HepG2 (cell line): ENCODE results near the gene MAP3K9. TPM values are rescaled to one million over a fixed set of nuclear protein-coding genes. Genes with fewer than 3 reads are reported as not detected.

Experiments
- ARID3A ChIP-seq: IDR thresholded peaks from 2 replicates; pipeline ENCODE4 v1.6.1; 2012; ENCODE audit warnings: low read depth, low read length, improper control_type of control experiment
- HDAC1 ChIP-seq: sonication (generic); formaldehyde crosslinking; IDR thresholded peaks from 2 replicates; pipeline ENCODE4 v1.5.1; 2020; ENCODE audit warnings: mild to moderate bottlenecking, missing genetic modification reagents
- KDM5A ChIP-seq: fragments of 200-600 bp; sonication (generic); IDR thresholded peaks from 2 replicates; pipeline ENCODE4 v1.7.0; 2018; ENCODE audit warnings: antibody characterized with exemption, mild to moderate bottlenecking, low read length, borderline replicate concordance
- NFE2 ChIP-seq: sonication (generic); formaldehyde crosslinking; IDR thresholded peaks from 2 replicates; pipeline ENCODE4 v1.4.0; 2020; ENCODE audit warnings: missing genetic modification reagents
- NFRKB ChIP-seq: fragments of 450-650 bp; IDR thresholded peaks from 2 replicates; pipeline ENCODE4 v1.6.1; 2017
- RXRA ChIP-seq: sonication (generic); formaldehyde crosslinking; IDR thresholded peaks from 2 replicates; pipeline ENCODE4 v1.5.1; 2020; ENCODE audit warnings: missing genetic modification reagents
- RXRB ChIP-seq: IDR thresholded peaks from 2 replicates; pipeline ENCODE4 v1.6.1; 2016; ENCODE audit warnings: borderline replicate concordance, missing genetic modification reagents, missing compliant biosample characterization
- ZBTB14 ChIP-seq: sonication (generic); formaldehyde crosslinking; IDR thresholded peaks from 2 replicates; pipeline ENCODE4 v1.4.0; 2020; ENCODE audit warnings: missing genetic modification reagents
- ZFX ChIP-seq: sonication (generic); formaldehyde crosslinking; IDR thresholded peaks from 2 replicates; pipeline ENCODE4 v1.4.0; 2020; ENCODE audit warnings: mild to moderate bottlenecking, low read depth, missing genetic modification reagents, moderate library complexity
- ZNF740 ChIP-seq: sonication (generic); formaldehyde crosslinking; IDR thresholded peaks from 2 replicates; pipeline ENCODE4 v1.4.0; 2020; ENCODE audit warnings: missing genetic modification reagents
- ZSCAN5A ChIP-seq: sonication (generic); formaldehyde crosslinking; IDR thresholded peaks from 2 replicates; pipeline ENCODE4 v1.8.0; 2022; ENCODE audit warnings: mild to moderate bottlenecking, missing genetic modification reagents, borderline replicate concordance
- polyA plus RNA-seq, 8 experiments: library from polyadenylated mRNA; depleted of rRNA in 3 of 8; stranded (reverse) in 7 of 8; unstranded in 1 of 8; fragments of >200 nt; fragmentation: Illumina TruSeq in 4 of 8; extraction: Trizol in 4 of 8; gene quantifications; 2 replicates each; pipeline versions ENCODE4 v1.2.1 to v1.2.3, GENCODE V29; 2011 to 2016; ENCODE audit warnings: low read depth in 4 of 8, missing spikeins in 1 of 8, mixed read lengths in 1 of 8; ENCODE audit not compliant: insufficient read depth in 1 of 8
- total RNA-seq, 5 experiments: library from RNA; depleted of rRNA; stranded (reverse); fragments of >200 nt; fragmentation: Illumina TruSeq; extraction: Trizol; gene quantifications; 2 replicates each; pipeline ENCODE4 v1.2.3, GENCODE V29; 2016; ENCODE audit warnings: low read depth in 1 of 5
- TF ChIP-seq, protein P1 (sequence below): sonication (generic); formaldehyde crosslinking; IDR thresholded peaks from 2 replicates; pipeline ENCODE4 v1.5.1; 2020; ENCODE audit warnings: mild to moderate bottlenecking, missing genetic modification reagents, borderline replicate concordance
- TF ChIP-seq, protein P2 (sequence below): sonication (generic); formaldehyde crosslinking; conservative IDR thresholded peaks from 2 replicates; pipeline ENCODE4 v1.8.0; 2022; ENCODE audit warnings: mild to moderate bottlenecking, moderate library complexity, missing genetic modification reagents

MAP3K9 gene
- total and polyA plus RNA-seq, 2 of the 13 experiments (the other 11 are each of a cell fraction or from before 2014, with no cell fraction given): 4.3 to 4.5 TPM

DNA sequence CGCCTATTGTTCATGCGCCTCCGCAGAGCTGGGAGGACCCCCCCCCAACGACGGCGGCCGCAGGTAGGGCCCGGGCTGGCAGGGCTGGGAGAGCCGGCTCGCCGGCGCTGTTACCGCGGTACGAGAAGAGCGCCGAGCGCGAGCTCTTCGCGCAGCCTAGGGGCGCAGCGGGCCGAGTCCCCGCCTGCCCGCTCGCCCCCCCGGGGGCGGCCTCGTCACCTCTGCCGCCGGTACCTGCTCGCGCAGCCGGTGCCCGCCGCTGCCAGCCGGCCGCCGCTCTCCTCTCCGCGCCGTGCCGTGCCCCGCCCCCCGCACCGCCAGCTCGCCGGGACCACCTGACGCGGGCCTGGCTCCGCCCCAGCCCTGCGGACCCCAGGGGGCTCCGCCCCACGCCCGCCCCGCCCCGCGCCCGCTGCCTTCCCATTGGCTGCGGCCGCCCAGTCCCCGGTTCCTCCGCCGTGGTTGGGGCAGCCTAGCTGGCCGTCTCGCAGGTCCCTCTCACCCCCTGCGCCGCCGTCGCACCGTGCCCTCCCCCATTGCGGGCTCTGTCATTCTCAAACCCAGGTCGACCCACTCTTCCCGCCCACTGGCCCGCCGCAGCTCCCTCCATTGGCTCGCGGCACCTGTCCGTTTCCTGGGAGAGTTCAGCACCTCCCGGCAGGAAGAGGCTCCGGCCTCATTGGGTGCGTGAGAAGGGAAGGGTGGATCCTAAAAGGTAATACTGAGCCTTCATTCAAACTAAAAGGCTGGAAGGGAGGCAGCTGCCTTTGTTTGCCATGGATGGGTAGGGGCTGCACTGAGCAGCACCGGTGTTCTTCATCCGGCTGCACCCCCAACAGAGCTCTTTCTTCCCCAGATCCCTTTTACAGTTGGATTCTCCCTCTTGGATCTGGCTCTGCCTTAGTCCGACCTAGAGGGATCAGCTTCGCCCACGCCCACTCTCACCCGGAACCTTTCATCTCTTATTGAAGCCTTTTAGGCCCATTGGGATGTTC, at the start of gene MAP3K9 (continued):
- TF ChIP-seq, protein P1, sequence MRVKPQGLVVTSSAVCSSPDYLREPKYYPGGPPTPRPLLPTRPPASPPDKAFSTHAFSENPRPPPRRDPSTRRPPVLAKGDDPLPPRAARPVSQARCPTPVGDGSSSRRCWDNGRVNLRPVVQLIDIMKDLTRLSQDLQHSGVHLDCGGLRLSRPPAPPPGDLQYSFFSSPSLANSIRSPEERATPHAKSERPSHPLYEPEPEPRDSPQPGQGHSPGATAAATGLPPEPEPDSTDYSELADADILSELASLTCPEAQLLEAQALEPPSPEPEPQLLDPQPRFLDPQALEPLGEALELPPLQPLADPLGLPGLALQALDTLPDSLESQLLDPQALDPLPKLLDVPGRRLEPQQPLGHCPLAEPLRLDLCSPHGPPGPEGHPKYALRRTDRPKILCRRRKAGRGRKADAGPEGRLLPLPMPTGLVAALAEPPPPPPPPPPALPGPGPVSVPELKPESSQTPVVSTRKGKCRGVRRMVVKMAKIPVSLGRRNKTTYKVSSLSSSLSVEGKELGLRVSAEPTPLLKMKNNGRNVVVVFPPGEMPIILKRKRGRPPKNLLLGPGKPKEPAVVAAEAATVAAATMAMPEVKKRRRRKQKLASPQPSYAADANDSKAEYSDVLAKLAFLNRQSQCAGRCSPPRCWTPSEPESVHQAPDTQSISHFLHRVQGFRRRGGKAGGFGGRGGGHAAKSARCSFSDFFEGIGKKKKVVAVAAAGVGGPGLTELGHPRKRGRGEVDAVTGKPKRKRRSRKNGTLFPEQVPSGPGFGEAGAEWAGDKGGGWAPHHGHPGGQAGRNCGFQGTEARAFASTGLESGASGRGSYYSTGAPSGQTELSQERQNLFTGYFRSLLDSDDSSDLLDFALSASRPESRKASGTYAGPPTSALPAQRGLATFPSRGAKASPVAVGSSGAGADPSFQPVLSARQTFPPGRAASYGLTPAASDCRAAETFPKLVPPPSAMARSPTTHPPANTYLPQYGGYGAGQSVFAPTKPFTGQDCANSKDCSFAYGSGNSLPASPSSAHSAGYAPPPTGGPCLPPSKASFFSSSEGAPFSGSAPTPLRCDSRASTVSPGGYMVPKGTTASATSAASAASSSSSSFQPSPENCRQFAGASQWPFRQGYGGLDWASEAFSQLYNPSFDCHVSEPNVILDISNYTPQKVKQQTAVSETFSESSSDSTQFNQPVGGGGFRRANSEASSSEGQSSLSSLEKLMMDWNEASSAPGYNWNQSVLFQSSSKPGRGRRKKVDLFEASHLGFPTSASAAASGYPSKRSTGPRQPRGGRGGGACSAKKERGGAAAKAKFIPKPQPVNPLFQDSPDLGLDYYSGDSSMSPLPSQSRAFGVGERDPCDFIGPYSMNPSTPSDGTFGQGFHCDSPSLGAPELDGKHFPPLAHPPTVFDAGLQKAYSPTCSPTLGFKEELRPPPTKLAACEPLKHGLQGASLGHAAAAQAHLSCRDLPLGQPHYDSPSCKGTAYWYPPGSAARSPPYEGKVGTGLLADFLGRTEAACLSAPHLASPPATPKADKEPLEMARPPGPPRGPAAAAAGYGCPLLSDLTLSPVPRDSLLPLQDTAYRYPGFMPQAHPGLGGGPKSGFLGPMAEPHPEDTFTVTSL (CRISPR knock-in tag): 0 out of 2 replicates have a peak, but pooled peaks have one; percentile 38
- TF ChIP-seq NFE2 (CRISPR knock-in tag) (no peak), ARID3A (no peak), KDM5A (peak; percentile 36; the same call in 1 of the 2 replicates), ZSCAN5A (CRISPR knock-in tag) (no peak), RXRA (CRISPR knock-in tag) (no peak), ZBTB14 (CRISPR knock-in tag) (no peak), ZFX (peak; percentile 7; the same call in 1 of the 2 replicates), NFRKB (no peak), RXRB (CRISPR knock-in tag) (peak; percentile 40; the same call in 1 of the 2 replicates), ZNF740 (CRISPR knock-in tag) (no peak; the same call in 1 of the 2 replicates), HDAC1 (CRISPR knock-in tag) (0 out of 2 replicates have a peak, but pooled peaks have one; percentile 25)
- TF ChIP-seq, protein P2, sequence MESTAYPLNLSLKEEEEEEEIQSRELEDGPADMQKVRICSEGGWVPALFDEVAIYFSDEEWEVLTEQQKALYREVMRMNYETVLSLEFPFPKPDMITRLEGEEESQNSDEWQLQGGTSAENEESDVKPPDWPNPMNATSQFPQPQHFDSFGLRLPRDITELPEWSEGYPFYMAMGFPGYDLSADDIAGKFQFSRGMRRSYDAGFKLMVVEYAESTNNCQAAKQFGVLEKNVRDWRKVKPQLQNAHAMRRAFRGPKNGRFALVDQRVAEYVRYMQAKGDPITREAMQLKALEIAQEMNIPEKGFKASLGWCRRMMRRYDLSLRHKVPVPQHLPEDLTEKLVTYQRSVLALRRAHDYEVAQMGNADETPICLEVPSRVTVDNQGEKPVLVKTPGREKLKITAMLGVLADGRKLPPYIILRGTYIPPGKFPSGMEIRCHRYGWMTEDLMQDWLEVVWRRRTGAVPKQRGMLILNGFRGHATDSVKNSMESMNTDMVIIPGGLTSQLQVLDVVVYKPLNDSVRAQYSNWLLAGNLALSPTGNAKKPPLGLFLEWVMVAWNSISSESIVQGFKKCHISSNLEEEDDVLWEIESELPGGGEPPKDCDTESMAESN (CRISPR knock-in tag): 0 out of 2 replicates have a peak, but pooled peaks have one; percentile 7
